Liver (tissue), 9 donors: Measurements from ENCODE around the gene FAH. TPM values are rescaled to one million over a fixed set of nuclear protein-coding genes. Genes with fewer than 3 reads are reported as not detected.

Source experiments
- DNase-seq: peaks from one replicate; pipeline ENCODE4 v3.0.0-alpha.2; 2017; ENCODE audit warnings: low spot score
- H3K27ac ChIP-seq, 2 donors: one replicate each; pipeline ENCODE4 v1.7.0; 2013; ENCODE audit warnings: inconsistent platforms in 2 of 2, low read length in 2 of 2, control low read depth in 1 of 2, low read depth in 1 of 2, mild to moderate bottlenecking in 1 of 2
- H3K27me3 ChIP-seq, 4 donors: one replicate each; pipeline versions ENCODE4 v1.6.1 to v1.7.0; 2013; ENCODE audit warnings: low read length in 3 of 4, inconsistent platforms in 1 of 4, mild to moderate bottlenecking in 1 of 4, moderate library complexity in 1 of 4; ENCODE audit not compliant: control insufficient read depth in 4 of 4, insufficient read depth in 4 of 4
- H3K36me3 ChIP-seq, 4 donors: one replicate each; pipeline versions ENCODE4 v1.6.1 to v1.7.0; 2013; ENCODE audit warnings: low read length in 3 of 4, mild to moderate bottlenecking in 3 of 4, low read depth in 1 of 4, moderate library complexity in 1 of 4; ENCODE audit not compliant: control insufficient read depth in 4 of 4, insufficient read depth in 3 of 4
- H3K4me1 ChIP-seq, 4 donors: one replicate each; pipeline versions ENCODE4 v1.6.1 to v1.7.0; 2013; ENCODE audit warnings: low read length in 3 of 4, mild to moderate bottlenecking in 3 of 4, moderate library complexity in 1 of 4; ENCODE audit not compliant: control insufficient read depth in 4 of 4, insufficient read depth in 4 of 4
- H3K4me3 ChIP-seq, 3 donors: one replicate each; pipeline versions ENCODE4 v1.6.1 to v1.7.0; 2013; ENCODE audit warnings: low read length in 3 of 3, control low read depth in 1 of 3, low read depth in 1 of 3, mild to moderate bottlenecking in 1 of 3
- H3K9ac ChIP-seq, 2 donors: one replicate each; pipeline ENCODE4 v1.7.0; 2013; ENCODE audit warnings: low read length in 2 of 2, mild to moderate bottlenecking in 2 of 2, moderate library complexity in 2 of 2, control low read depth in 1 of 2, low read depth in 1 of 2
- H3K9me3 ChIP-seq, 4 donors: one replicate each; pipeline versions ENCODE4 v1.6.1 to v1.7.0; 2013; ENCODE audit warnings: low read length in 3 of 4; ENCODE audit not compliant: control insufficient read depth in 4 of 4
- ATF3 ChIP-seq: IDR thresholded peaks from 2 replicates; pipeline ENCODE4 v1.6.1; 2016; ENCODE audit warnings: antibody characterized with exemption
- EGR1 ChIP-seq, 2 donors: IDR thresholded peaks; 2 replicates each; pipeline ENCODE4 v1.6.1; 2016 to 2018; ENCODE audit warnings: antibody characterized with exemption in 2 of 2, low read depth in 2 of 2
- FOXA1 ChIP-seq: IDR thresholded peaks from 2 replicates; pipeline ENCODE4 v1.6.1; 2016; ENCODE audit warnings: antibody characterized with exemption
- FOXA2 ChIP-seq: IDR thresholded peaks from 2 replicates; pipeline ENCODE4 v1.6.1; 2016; ENCODE audit warnings: antibody characterized with exemption
- GABPA ChIP-seq, 2 donors: IDR thresholded peaks in 1 of 2; conservative IDR thresholded peaks in 1 of 2; 2 replicates each; pipeline ENCODE4 v1.6.1; 2016; ENCODE audit warnings: antibody characterized with exemption in 2 of 2, mild to moderate bottlenecking in 1 of 2, moderate library complexity in 1 of 2
- HNF4G ChIP-seq: IDR thresholded peaks from 2 replicates; pipeline ENCODE4 v1.6.1; 2016; ENCODE audit warnings: antibody characterized with exemption
- RAD21 ChIP-seq, 2 donors: IDR thresholded peaks; 2 replicates each; pipeline ENCODE4 v1.6.1; 2016; ENCODE audit warnings: antibody characterized with exemption in 2 of 2, mild to moderate bottlenecking in 2 of 2
- REST ChIP-seq: IDR thresholded peaks from 2 replicates; pipeline ENCODE4 v1.6.1; 2016; ENCODE audit warnings: antibody characterized with exemption, mild to moderate bottlenecking
- RXRA ChIP-seq, 2 donors: IDR thresholded peaks; 2 replicates each; pipeline ENCODE4 v1.6.1; 2017 to 2018; ENCODE audit warnings: antibody characterized with exemption in 2 of 2, mild to moderate bottlenecking in 1 of 2
- TAF1 ChIP-seq: conservative IDR thresholded peaks from 2 replicates; pipeline ENCODE4 v1.6.1; 2016; ENCODE audit warnings: antibody characterized with exemption, mild to moderate bottlenecking
- YY1 ChIP-seq: IDR thresholded peaks from 2 replicates; pipeline ENCODE4 v1.6.1; 2016; ENCODE audit warnings: antibody characterized with exemption, mild to moderate bottlenecking
- ZBTB33 ChIP-seq: IDR thresholded peaks from 2 replicates; pipeline ENCODE4 v1.6.1; 2016; ENCODE audit warnings: antibody characterized with exemption
- WGBS: extraction: QIAGEN DNeasy Blood & Tissue Kit; methylation state at CpG from one replicate; pipeline ENCODE4 v1.1.7; 2013; 5-methylcytosine and 5-hydroxymethylcytosine counted together
- polyA plus RNA-seq, 2 donors: library from polyadenylated mRNA; stranded (reverse) in 1 of 2; unstranded in 1 of 2; fragments of 200-250 nt in 1 of 2; fragments of >200 nt in 1 of 2; fragmentation: Nextera tagmentation in 1 of 2; extraction: Ambion mirVana in 1 of 2; gene quantifications; one replicate each; pipeline versions ENCODE4 v1.2.1 to v1.2.3, GENCODE V29; 2013 to 2015
- total RNA-seq, 2 donors: library from RNA; depleted of rRNA; stranded (reverse); fragments of >200 nt; gene quantifications; one replicate each; pipeline ENCODE4 v1.2.3, GENCODE V29; 2014
- donor health status: healthy.
- donor health status: healthy.
- donor health status: healthy.
- donor health status: healthy.
- donor health status: healthy.

FAH gene
- total and polyA plus RNA-seq, 4 donors = 42.1 to 226 (median 186) TPM

- Histone ChIP-seq H3K9me3 (no peaks in the 10 kb centered on the region), H3K4me3 (no peak overlapping the region), H3K4me1 (peaks cover 4 to 23% (median 9%) of the 10 kb centered on the region in 4 donors), H3K9ac (no peak overlapping the region), H3K27me3 (no peaks in the 10 kb centered on the region), H3K27ac (no peak overlapping the region), H3K36me3 (peaks cover 0 to 3% (median 1%) of the 10 kb centered on the region in 4 donors)
- DNase-seq = no peak
- TF ChIP-seq RAD21 (IDR thresholded peaks at IDR 0.05) (no peak), EGR1 (IDR thresholded peaks at IDR 0.05; ENCODE audit: low read depth in 2 of 2) (no peak), YY1 (no peak), GABPA (IDR thresholded peaks at IDR 0.05 in 1 of 2, conservative IDR thresholded peaks at IDR 0.05 in 1 of 2) (no peak), HNF4G (no peak), REST (no peak)
- WGBS = 82% methylated on average over 3 of the region's 3 CpGs
These were observed 13.8 kb upstream of the FAH start for GRCh38 chr15:80138961-80139360.

- Histone ChIP-seq H3K4me3 (no peak overlapping the region), H3K27me3 (no peaks in the 10 kb centered on the region), H3K36me3 (no peaks in the 10 kb centered on the region), H3K9me3 (no peaks in the 10 kb centered on the region), H3K9ac (no peak overlapping the region), H3K4me1 (peaks cover 4 to 23% (median 9%) of the 10 kb centered on the region in 4 donors), H3K27ac (no peak overlapping the region)
- no peak for TF ChIP-seq ATF3
- TF ChIP-seq GABPA (IDR thresholded peaks at IDR 0.05 in 1 of 2, conservative IDR thresholded peaks at IDR 0.05 in 1 of 2) = no peak
- TF ChIP-seq TAF1 = no peak
- TF ChIP-seq ZBTB33 = no peak
- no peak for TF ChIP-seq EGR1 (IDR thresholded peaks at IDR 0.05; ENCODE audit: low read depth in 2 of 2)
- no peak for TF ChIP-seq HNF4G
- TF ChIP-seq FOXA2 = no peak
- no peak for TF ChIP-seq FOXA1
- no peak for TF ChIP-seq RXRA (IDR thresholded peaks at IDR 0.05)
- DNase-seq = no peak
- 93% methylated on average over 4 of the region's 4 CpGs for WGBS
These were observed 11.9 kb upstream of the FAH start for GRCh38 chr15:80140909-80141308.
